GM19438 (cell line): ENCODE measurements around the gene TRMT1.

Experiments used
- ATAC-seq: cut with Tn5 transposase; IDR thresholded peaks from one replicate; pipeline ENCODE4 v1.9.1; 2021; ENCODE audit warnings: low read depth; ENCODE audit not compliant: unreplicated experiment

Gene TRMT1

DNA sequence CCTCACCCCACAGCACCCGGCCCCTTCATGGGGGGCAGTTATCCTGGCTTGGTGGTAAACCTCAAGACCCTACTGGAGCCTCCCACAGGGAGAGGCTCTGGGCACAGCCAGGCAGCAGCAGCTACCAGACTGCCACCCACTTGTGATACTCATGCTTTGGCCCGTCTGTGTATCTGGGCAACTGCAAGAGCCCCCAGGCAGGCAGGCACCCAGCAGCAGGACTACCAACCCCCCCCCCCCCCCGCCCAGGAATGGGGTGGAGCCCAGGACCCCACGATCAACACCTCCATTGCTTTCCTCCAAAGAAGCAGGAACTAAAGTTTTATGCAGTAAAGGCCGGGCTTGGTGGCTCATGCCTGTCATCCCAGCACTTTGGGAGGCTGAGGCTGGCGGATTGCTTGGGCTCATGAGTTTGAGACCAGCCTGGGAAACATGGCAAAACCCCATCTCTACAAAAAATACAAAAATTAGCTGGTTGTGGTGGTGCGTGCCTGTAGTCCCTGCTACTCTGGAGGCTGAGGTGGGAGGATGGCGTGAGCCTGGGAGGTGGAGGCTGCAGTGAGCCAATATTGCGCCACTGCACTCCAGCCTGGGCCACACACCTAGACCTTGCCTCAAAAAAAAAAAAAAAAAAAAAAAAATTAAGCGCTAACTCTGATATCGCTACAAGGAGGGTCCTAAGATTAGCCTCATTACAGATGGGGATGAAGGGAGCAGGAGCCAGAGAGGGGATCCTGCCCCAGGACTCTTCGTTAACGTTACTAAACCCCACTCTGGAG is 12.8 kb downstream of the TRMT1 start:
- no peak for ATAC-seq

GRCh38 chr19:13102666-13103580 is 13.6 kb downstream of the TRMT1 start, which contains the start of gene LYL1:
Gene LYL1, minus strand, starts transcription at chr19:13102858. Its CDS starts 1,687 bp downstream, at chr19:13101171.
- no peak for ATAC-seq

GRCh38 chr19:13102416-13102665 is 14.2 kb downstream of the TRMT1 start:
- no peak for ATAC-seq

DNA sequence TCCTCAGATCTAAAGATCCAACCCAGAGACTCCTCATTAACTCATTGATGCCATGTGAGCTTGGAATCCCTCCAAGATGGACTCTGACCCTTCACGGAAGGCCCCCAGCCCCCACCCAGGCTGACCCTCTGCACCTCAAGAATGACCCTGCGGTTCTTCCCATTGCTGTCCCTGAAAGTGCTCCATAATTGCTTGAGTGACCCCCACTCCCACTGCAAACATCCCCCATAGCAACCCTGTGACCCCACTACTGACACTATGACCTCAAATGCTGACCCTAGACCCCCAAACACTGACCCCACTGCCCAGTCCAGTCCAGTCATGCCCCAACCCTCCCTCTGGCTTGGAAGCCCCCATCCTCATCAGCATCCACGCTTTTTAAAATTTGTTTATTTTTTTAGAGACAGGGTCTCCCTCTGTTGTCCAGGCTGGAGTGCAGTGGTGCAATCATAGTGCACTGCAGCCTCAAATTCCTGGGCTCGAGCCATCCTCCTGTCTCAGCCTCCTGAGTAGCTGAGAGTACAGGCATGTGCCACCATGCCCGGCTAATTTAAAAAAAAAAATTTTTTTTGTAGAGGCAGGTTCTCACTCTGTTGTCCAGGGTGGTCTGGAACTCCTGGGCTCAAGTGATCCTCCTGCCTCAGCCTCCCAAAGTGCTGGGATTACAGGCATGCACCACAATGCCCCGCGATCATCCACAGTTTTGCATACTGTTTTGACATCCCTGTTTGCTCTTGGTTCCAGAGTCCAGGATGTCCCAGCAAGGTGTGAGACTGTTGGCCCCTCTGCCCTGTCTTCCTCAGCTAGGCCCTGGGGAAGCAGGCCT is 14.7 kb downstream of the TRMT1 start:
- no peak for ATAC-seq

- ATAC-seq: no peak
Measured at GRCh38 chr19:13100841-13101589, 15.5 kb downstream of the TRMT1 start.

GRCh38 chr19:13100031-13100588 is 16.4 kb downstream of the TRMT1 start:
- ATAC-seq: no peak

GRCh38 chr19:13099073-13099999 is 17.2 kb downstream of the TRMT1 start:
- ATAC-seq: no peak

DNA sequence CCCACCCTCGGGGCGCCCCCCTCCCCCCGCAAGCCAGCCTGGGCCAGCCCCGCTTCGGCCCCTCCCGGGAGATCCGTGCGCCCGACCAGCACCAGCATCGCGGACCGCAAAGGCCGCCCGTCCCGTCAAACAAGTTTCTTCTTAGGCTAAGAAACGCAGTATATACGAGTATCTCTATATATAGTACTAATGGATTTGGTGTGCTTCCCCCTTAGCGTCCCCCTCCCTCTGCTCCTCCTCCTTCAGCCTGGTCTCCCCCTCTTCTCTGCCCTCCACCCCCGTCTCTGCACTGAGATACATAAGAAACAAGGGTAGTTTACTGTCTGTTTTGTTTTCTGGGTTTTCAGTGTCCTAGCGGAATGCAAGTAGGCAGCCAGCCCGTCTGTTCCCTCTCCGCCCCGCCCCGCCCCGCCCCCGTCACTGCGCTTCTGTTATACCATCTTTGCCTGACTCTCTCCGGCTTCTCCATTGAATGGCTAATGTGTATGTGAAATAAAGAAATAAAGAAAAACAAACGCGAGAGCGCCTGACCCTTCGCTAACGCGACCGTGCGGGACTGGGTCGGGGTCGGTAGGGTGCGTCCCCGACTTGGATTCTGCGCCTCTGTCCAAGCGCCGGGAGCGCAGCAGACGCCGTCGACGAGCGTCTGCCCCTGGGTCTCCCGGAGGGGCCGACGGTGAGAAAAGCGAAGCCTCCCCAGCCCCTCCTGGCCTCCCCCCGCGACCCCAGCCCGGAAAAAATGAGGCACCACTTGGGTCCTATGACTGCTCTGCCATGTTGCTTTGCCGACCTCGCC is 18.1 kb downstream of the TRMT1 start:
- ATAC-seq: no peak

DNA sequence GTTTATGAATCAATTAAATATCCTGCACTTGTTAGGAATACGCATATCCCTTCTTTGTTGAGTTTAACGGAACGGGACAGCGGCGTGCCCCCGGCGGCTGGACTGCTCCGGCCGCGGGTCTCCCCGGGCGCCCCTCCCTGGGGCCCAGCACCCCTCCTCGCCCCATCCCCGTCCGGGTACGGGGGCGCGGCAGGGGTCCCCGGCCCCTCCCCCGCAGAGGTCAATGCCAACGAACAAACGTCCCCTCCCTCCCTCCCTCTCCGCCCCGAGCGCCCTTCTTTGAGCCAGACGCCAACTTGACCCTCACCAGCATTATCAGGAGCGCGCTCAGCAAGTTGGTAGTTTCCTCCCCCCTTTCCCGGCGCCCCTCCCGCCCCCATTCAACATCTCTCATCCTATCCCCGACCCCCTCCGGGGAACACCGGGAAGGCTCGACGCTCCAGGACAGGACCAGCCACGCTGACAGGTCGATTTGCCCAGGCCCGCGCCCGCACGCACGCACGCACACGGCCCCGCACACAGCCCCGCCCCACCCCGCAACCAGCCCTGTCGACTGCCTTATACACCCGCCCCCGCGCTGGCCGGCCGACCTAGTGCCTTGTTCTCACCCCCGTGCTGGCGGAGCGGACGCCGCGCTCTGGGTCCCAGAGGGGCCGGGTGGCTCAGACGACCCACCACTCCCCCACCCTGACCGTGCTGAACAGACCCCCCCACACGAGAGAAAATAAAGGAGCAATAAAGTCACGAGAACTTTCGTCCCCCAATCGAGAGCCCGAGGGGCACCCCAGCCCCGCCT is 18.9 kb downstream of the TRMT1 start:
- no peak for ATAC-seq

DNA sequence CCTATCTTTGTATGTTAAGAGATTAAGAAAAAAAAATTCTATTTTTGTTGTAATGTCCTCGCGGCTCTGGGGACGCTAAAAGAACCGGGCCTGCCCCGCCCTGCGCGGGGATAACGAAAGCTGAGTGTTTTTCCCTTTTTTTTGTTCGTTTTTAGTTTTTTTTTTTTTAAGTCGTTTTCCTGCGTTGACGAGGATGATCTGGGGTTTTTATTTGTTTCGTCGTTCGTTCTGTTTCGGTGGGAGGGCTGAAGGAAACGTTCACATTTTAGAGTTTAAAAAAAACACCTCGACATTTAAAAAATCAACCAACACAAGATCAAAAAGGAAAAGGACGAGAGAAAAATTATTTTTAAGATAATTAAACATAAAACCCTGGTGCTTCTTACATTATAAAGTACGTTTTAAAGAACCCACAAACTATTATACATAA is 19.5 kb downstream of the TRMT1 start:
- no peak for ATAC-seq

GRCh38 chr19:13095934-13096927 is 20.3 kb downstream of the TRMT1 start:
- no peak for ATAC-seq

- ATAC-seq: no peak
Measured at GRCh38 chr19:13095393-13095784, 21.2 kb downstream of the TRMT1 start.

GRCh38 chr19:13094771-13095392 is 21.7 kb downstream of the TRMT1 start:
- ATAC-seq: no peak

GRCh38 chr19:13094106-13094504 is 22.4 kb downstream of the TRMT1 start:
- ATAC-seq: no peak

DNA sequence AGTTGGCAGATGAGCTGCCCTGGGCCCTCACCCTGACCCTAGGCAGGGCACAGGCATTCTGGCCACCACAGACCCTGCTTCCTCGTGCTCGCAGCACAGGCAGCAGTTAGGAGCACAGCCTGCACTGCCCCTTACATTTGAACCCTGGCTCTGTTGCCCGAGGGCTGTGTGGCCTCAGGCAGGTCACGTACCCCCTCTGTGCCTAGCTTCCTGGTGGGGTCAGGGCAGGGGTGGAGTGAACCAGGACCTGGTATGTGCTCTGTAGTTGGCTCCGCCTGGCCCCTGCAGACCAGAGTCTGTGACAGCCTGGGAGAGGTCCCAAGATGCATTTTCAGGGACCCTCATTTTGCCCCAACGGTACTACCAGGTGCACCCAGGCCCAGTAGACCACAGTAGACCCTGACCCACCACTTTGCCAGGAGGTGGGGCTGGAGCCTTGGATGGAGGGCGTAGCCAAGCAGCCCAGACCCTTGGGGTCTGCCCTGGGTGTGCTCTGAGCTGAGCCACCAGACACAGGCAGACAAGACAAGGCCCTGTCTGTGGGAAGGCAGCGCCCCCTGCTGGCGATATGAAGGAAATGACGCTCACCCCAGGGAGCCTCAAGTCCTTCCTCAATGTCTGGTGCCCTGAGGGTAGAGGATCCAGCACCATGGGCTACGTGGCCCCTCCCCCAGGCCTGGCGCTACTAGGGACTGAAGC is 23.0 kb downstream of the TRMT1 start:
- no peak for ATAC-seq
